Liver (tissue), 9 donors: Measurements from ENCODE around the gene AKAP13. TPM values are rescaled to one million over a fixed set of nuclear protein-coding genes. Genes with fewer than 3 reads are reported as not detected.

Experiments
- DNase-seq: peaks from one replicate; pipeline ENCODE4 v3.0.0-alpha.2; 2017; ENCODE audit warnings: low spot score
- H3K27ac ChIP-seq, 2 donors: one replicate each; pipeline ENCODE4 v1.7.0; 2013; ENCODE audit warnings: inconsistent platforms in 2 of 2, low read length in 2 of 2, control low read depth in 1 of 2, low read depth in 1 of 2, mild to moderate bottlenecking in 1 of 2
- H3K27me3 ChIP-seq, 4 donors: one replicate each; pipeline versions ENCODE4 v1.6.1 to v1.7.0; 2013; ENCODE audit warnings: low read length in 3 of 4, inconsistent platforms in 1 of 4, mild to moderate bottlenecking in 1 of 4, moderate library complexity in 1 of 4; ENCODE audit not compliant: control insufficient read depth in 4 of 4, insufficient read depth in 4 of 4
- H3K36me3 ChIP-seq, 4 donors: one replicate each; pipeline versions ENCODE4 v1.6.1 to v1.7.0; 2013; ENCODE audit warnings: low read length in 3 of 4, mild to moderate bottlenecking in 3 of 4, low read depth in 1 of 4, moderate library complexity in 1 of 4; ENCODE audit not compliant: control insufficient read depth in 4 of 4, insufficient read depth in 3 of 4
- H3K4me1 ChIP-seq, 4 donors: one replicate each; pipeline versions ENCODE4 v1.6.1 to v1.7.0; 2013; ENCODE audit warnings: low read length in 3 of 4, mild to moderate bottlenecking in 3 of 4, moderate library complexity in 1 of 4; ENCODE audit not compliant: control insufficient read depth in 4 of 4, insufficient read depth in 4 of 4
- H3K4me3 ChIP-seq, 3 donors: one replicate each; pipeline versions ENCODE4 v1.6.1 to v1.7.0; 2013; ENCODE audit warnings: low read length in 3 of 3, control low read depth in 1 of 3, low read depth in 1 of 3, mild to moderate bottlenecking in 1 of 3
- H3K9ac ChIP-seq, 2 donors: one replicate each; pipeline ENCODE4 v1.7.0; 2013; ENCODE audit warnings: low read length in 2 of 2, mild to moderate bottlenecking in 2 of 2, moderate library complexity in 2 of 2, control low read depth in 1 of 2, low read depth in 1 of 2
- H3K9me3 ChIP-seq, 4 donors: one replicate each; pipeline versions ENCODE4 v1.6.1 to v1.7.0; 2013; ENCODE audit warnings: low read length in 3 of 4; ENCODE audit not compliant: control insufficient read depth in 4 of 4
- CTCF ChIP-seq: fragments of 150-350 bp; IDR thresholded peaks from 2 replicates; pipeline ENCODE4 v1.5.1; 2017; ENCODE audit warnings: improper control_type of control experiment, low read depth, low read length; ENCODE audit not compliant: missing input control
- EGR1 ChIP-seq, 2 donors: IDR thresholded peaks; 2 replicates each; pipeline ENCODE4 v1.6.1; 2016 to 2018; ENCODE audit warnings: antibody characterized with exemption in 2 of 2, low read depth in 2 of 2
- FOXA1 ChIP-seq: IDR thresholded peaks from 2 replicates; pipeline ENCODE4 v1.6.1; 2016; ENCODE audit warnings: antibody characterized with exemption
- FOXA2 ChIP-seq: IDR thresholded peaks from 2 replicates; pipeline ENCODE4 v1.6.1; 2016; ENCODE audit warnings: antibody characterized with exemption
- GABPA ChIP-seq, 2 donors: IDR thresholded peaks in 1 of 2; conservative IDR thresholded peaks in 1 of 2; 2 replicates each; pipeline ENCODE4 v1.6.1; 2016; ENCODE audit warnings: antibody characterized with exemption in 2 of 2, mild to moderate bottlenecking in 1 of 2, moderate library complexity in 1 of 2
- HNF4A ChIP-seq, 2 donors: conservative IDR thresholded peaks; 2 replicates each; pipeline ENCODE4 v1.6.1; 2016; ENCODE audit warnings: antibody characterized with exemption in 2 of 2, mild to moderate bottlenecking in 2 of 2
- HNF4G ChIP-seq: IDR thresholded peaks from 2 replicates; pipeline ENCODE4 v1.6.1; 2016; ENCODE audit warnings: antibody characterized with exemption
- JUND ChIP-seq, 2 donors: IDR thresholded peaks; 2 replicates each; pipeline ENCODE4 v1.6.1; 2016; ENCODE audit warnings: antibody characterized with exemption in 2 of 2
- MAX ChIP-seq: IDR thresholded peaks from 2 replicates; pipeline ENCODE4 v1.6.1; 2016; ENCODE audit warnings: antibody characterized with exemption
- RAD21 ChIP-seq, 2 donors: IDR thresholded peaks; 2 replicates each; pipeline ENCODE4 v1.6.1; 2016; ENCODE audit warnings: antibody characterized with exemption in 2 of 2, mild to moderate bottlenecking in 2 of 2
- REST ChIP-seq: IDR thresholded peaks from 2 replicates; pipeline ENCODE4 v1.6.1; 2016; ENCODE audit warnings: antibody characterized with exemption, mild to moderate bottlenecking
- RXRA ChIP-seq, 2 donors: IDR thresholded peaks; 2 replicates each; pipeline ENCODE4 v1.6.1; 2017 to 2018; ENCODE audit warnings: antibody characterized with exemption in 2 of 2, mild to moderate bottlenecking in 1 of 2
- SP1 ChIP-seq: IDR thresholded peaks from 2 replicates; pipeline ENCODE4 v1.6.1; 2018; ENCODE audit warnings: antibody characterized with exemption, mild to moderate bottlenecking
- TAF1 ChIP-seq: conservative IDR thresholded peaks from 2 replicates; pipeline ENCODE4 v1.6.1; 2016; ENCODE audit warnings: antibody characterized with exemption, mild to moderate bottlenecking
- YY1 ChIP-seq: IDR thresholded peaks from 2 replicates; pipeline ENCODE4 v1.6.1; 2016; ENCODE audit warnings: antibody characterized with exemption, mild to moderate bottlenecking
- WGBS: extraction: QIAGEN DNeasy Blood & Tissue Kit; methylation state at CpG from one replicate; pipeline ENCODE4 v1.1.7; 2013; 5-methylcytosine and 5-hydroxymethylcytosine counted together
- polyA plus RNA-seq, 2 donors: library from polyadenylated mRNA; stranded (reverse) in 1 of 2; unstranded in 1 of 2; fragments of 200-250 nt in 1 of 2; fragments of >200 nt in 1 of 2; fragmentation: Nextera tagmentation in 1 of 2; extraction: Ambion mirVana in 1 of 2; gene quantifications; one replicate each; pipeline versions ENCODE4 v1.2.1 to v1.2.3, GENCODE V29; 2013 to 2015
- total RNA-seq, 2 donors: library from RNA; depleted of rRNA; stranded (reverse); fragments of >200 nt; gene quantifications; one replicate each; pipeline ENCODE4 v1.2.3, GENCODE V29; 2014
- TF ChIP-seq, protein P1 (sequence below): IDR thresholded peaks from 2 replicates; pipeline ENCODE4 v1.6.1; 2016; ENCODE audit warnings: antibody characterized with exemption
- TF ChIP-seq, protein P2 (sequence below): IDR thresholded peaks from 2 replicates; pipeline ENCODE4 v1.6.1; 2016; ENCODE audit warnings: antibody characterized with exemption
- donor health status: healthy.
- donor health status: healthy.
- donor health status: healthy.
- donor health status: healthy.
- donor health status: healthy.

AKAP13 gene
- total and polyA plus RNA-seq, 4 donors: 18.6 to 92.3 (median 37.4) TPM

- H3K4me1 ChIP-seq: no peaks in the 10 kb centered on the region
- no peak for TF ChIP-seq MAX
- no peak for TF ChIP-seq RXRA (IDR thresholded peaks at IDR 0.05)
- no peak for TF ChIP-seq YY1
- TF ChIP-seq SP1: no peak
- TF ChIP-seq FOXA2: no peak
- TF ChIP-seq RAD21 (IDR thresholded peaks at IDR 0.05): no peak
- no peak for TF ChIP-seq HNF4G
- H3K27ac ChIP-seq: no peak overlapping the region
- H3K9ac ChIP-seq: no peak overlapping the region
- no peak overlapping the region for H3K4me3 ChIP-seq
- DNase-seq: no peak
- H3K9me3 ChIP-seq: no peaks in the 10 kb centered on the region
- H3K36me3 ChIP-seq: no peaks in the 10 kb centered on the region
- H3K27me3 ChIP-seq: no peaks in the 10 kb centered on the region
- WGBS: 70% methylated on average over 2 of the region's 2 CpGs
These were observed 169.9 kb downstream of the AKAP13 start for GRCh38 chr15:85550283-85550682.

DNA sequence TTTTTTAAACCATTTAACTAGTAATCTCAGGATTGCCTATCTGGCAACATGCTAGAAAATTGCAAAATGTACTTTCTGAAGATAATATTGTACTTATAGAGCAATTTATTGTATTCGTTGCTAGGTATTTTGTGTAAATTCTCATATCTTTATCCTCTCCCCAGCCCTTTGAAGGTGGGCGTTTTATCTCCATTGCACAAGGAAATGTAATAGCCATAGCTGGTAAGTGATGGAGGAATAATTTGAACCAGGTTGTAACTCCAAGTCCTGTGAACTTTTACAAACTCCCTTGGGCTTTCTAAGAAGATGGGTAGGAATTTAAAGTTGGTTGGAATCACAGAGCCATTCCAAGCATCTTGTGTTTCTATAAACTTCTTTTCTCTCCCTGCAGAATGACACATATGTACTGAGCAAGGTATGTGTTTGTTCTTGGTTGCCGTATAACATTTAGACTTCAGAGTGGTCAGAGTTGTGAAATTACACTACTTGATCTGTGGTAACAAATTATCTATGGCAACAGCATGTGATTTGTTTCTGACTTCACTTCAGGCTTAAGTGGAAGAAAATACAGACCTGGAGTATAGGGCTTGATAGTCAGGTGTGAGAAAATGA, 170.9 kb downstream of the AKAP13 start:
- Histone ChIP-seq H3K27me3 (no peaks in the 10 kb centered on the region), H3K36me3 (no peaks in the 10 kb centered on the region), H3K27ac (no peak overlapping the region), H3K4me3 (no peak overlapping the region), H3K4me1 (no peaks in the 10 kb centered on the region), H3K9ac (no peak overlapping the region), H3K9me3 (no peaks in the 10 kb centered on the region)
- WGBS: 65% methylated on average over 3 of the region's 3 CpGs
- no peak for DNase-seq
- TF ChIP-seq SP1: no peak
- TF ChIP-seq HNF4A (conservative IDR thresholded peaks at IDR 0.05): peak; percentile 8 to 11
- no peak for TF ChIP-seq CTCF
- TF ChIP-seq YY1: no peak
- TF ChIP-seq FOXA1: no peak

DNA sequence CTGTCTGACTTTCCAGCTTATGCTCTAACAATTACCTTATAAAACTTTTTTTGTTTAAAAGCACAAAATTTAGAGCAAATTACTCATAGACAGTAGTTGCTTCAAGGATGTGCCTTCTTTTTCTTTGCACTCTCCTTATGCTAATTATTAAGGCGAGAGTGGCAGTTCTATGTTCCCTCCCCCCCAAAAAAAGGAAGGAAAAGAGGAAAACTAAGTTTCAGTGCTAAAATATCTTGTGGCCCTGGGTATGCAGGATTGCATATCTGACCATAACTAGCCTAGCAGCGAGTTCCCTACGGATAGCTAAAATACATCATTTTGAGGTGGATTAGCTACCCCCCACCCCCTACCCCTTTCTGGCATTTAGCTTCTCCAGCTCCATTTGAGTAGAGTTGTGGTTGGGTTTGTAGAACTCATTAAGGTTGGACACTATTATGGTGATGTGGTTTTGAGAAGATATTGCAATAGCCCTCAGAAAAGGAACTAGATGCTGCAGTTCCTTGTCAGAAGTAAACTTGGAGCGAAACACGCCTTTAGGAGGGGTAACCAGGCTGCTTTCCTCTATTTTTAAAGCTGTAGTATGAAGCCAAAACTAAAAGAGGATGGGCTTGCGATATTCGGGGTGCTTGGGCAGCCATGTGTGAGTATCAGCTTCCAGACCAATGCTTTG, 174.6 kb downstream of the AKAP13 start:
- H3K4me1 ChIP-seq: peaks cover 0 to 2% (median 0%) of the 10 kb centered on the region in 4 donors
- no peak overlapping the region for H3K27ac ChIP-seq
- WGBS: 89% methylated on average over 7 of the region's 7 CpGs
- H3K9me3 ChIP-seq: no peaks in the 10 kb centered on the region
- H3K27me3 ChIP-seq: no peaks in the 10 kb centered on the region
- no peak overlapping the region for H3K9ac ChIP-seq
- no peak overlapping the region for H3K4me3 ChIP-seq
- H3K36me3 ChIP-seq: peaks cover 0 to 2% (median 0%) of the 10 kb centered on the region in 4 donors
- DNase-seq: no peak
- no peak for TF ChIP-seq FOXA2
- TF ChIP-seq HNF4A (conservative IDR thresholded peaks at IDR 0.05): no peak
- no peak for TF ChIP-seq GABPA (IDR thresholded peaks at IDR 0.05 in 1 of 2, conservative IDR thresholded peaks at IDR 0.05 in 1 of 2)
- no peak for TF ChIP-seq TAF1
- TF ChIP-seq, protein P1, sequence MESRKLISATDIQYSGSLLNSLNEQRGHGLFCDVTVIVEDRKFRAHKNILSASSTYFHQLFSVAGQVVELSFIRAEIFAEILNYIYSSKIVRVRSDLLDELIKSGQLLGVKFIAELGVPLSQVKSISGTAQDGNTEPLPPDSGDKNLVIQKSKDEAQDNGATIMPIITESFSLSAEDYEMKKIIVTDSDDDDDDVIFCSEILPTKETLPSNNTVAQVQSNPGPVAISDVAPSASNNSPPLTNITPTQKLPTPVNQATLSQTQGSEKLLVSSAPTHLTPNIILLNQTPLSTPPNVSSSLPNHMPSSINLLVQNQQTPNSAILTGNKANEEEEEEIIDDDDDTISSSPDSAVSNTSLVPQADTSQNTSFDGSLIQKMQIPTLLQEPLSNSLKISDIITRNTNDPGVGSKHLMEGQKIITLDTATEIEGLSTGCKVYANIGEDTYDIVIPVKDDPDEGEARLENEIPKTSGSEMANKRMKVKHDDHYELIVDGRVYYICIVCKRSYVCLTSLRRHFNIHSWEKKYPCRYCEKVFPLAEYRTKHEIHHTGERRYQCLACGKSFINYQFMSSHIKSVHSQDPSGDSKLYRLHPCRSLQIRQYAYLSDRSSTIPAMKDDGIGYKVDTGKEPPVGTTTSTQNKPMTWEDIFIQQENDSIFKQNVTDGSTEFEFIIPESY: no peak
- TF ChIP-seq EGR1 (IDR thresholded peaks at IDR 0.05; ENCODE audit: low read depth in 2 of 2): no peak
- TF ChIP-seq, protein P2, sequence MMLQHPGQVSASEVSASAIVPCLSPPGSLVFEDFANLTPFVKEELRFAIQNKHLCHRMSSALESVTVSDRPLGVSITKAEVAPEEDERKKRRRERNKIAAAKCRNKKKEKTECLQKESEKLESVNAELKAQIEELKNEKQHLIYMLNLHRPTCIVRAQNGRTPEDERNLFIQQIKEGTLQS: no peak
- TF ChIP-seq FOXA1: no peak
- TF ChIP-seq CTCF: no peak
- no peak for TF ChIP-seq REST
- TF ChIP-seq JUND (IDR thresholded peaks at IDR 0.05): no peak
- TF ChIP-seq RXRA (IDR thresholded peaks at IDR 0.05): no peak
